Thymus (tissue), 11 donors: ENCODE results near the gene CFAP90. TPM values are rescaled to one million over a fixed set of nuclear protein-coding genes. Genes with fewer than 3 reads are reported as not detected.

ENCODE experiments used
- DNase-seq, 9 donors: peaks; one replicate each; pipeline ENCODE4 v3.0.0-alpha.2; 2013; ENCODE audit warnings: low spot score in 9 of 9, low read depth in 6 of 9, missing footprints in 1 of 9
- H3K27ac ChIP-seq, 2 donors: one replicate each; pipeline ENCODE4 v1.5.1; 2013; ENCODE audit warnings: control low read depth in 1 of 2, low read depth in 1 of 2, low read length in 1 of 2, mild to moderate bottlenecking in 1 of 2, moderate library complexity in 1 of 2
- H3K27me3 ChIP-seq, 2 donors: one replicate each; pipeline ENCODE4 v1.5.1; 2013; ENCODE audit warnings: low read length in 1 of 2; ENCODE audit not compliant: control insufficient read depth in 2 of 2, insufficient read depth in 1 of 2
- H3K36me3 ChIP-seq, 2 donors: one replicate each; pipeline ENCODE4 v1.5.1; 2013; ENCODE audit warnings: low read length in 1 of 2, mild to moderate bottlenecking in 1 of 2, moderate library complexity in 1 of 2; ENCODE audit not compliant: control insufficient read depth in 2 of 2, insufficient read depth in 2 of 2
- H3K4me1 ChIP-seq, 2 donors: one replicate each; pipeline ENCODE4 v1.5.1; 2013; ENCODE audit warnings: low read length in 2 of 2; ENCODE audit not compliant: control insufficient read depth in 2 of 2, insufficient read depth in 2 of 2
- H3K4me3 ChIP-seq, 2 donors: one replicate each; pipeline ENCODE4 v1.5.1; 2013; ENCODE audit warnings: low read length in 2 of 2, control low read depth in 1 of 2, mild to moderate bottlenecking in 1 of 2
- H3K9me3 ChIP-seq, 2 donors: one replicate each; pipeline ENCODE4 v1.5.1; 2013; ENCODE audit warnings: low read length in 1 of 2, mild to moderate bottlenecking in 1 of 2; ENCODE audit not compliant: control insufficient read depth in 2 of 2, insufficient read depth in 1 of 2
- WGBS: extraction: QIAGEN DNeasy Blood & Tissue Kit; methylation state at CpG from one replicate; pipeline ENCODE4 v1.1.7; 2013; 5-methylcytosine and 5-hydroxymethylcytosine counted together
- polyA plus RNA-seq: library from polyadenylated mRNA; stranded (reverse); fragments of 200-250 nt; gene quantifications from one replicate; pipeline ENCODE4 v1.2.3, GENCODE V29; 2013
- total RNA-seq: library from RNA; stranded (reverse); fragments of 120-200 nt; gene quantifications from one replicate; pipeline ENCODE4 v1.2.4, GENCODE V29; 2013
- donor health status: healthy.

The CFAP90 gene
- total and polyA plus RNA-seq, 2 donors, result 0.76 to 1.2 TPM

GRCh38 chr5:7881816-7882215, 30.9 kb upstream of the CFAP90 start:
- Histone ChIP-seq H3K36me3 (peaks cover 43 to 59% of the 10 kb centered on the region in 2 donors), H3K9me3 (no peaks in the 10 kb centered on the region), H3K4me3 (no peak overlapping the region), H3K27ac (no peak overlapping the region), H3K4me1 (no peaks in the 10 kb centered on the region), H3K27me3 (no peaks in the 10 kb centered on the region)
- 95% methylated on average over 2 of the region's 2 CpGs for WGBS
- DNase-seq, result no peak

- no peak overlapping the region for H3K27ac ChIP-seq
- no peaks in the 10 kb centered on the region for H3K27me3 ChIP-seq
- peaks cover 46 to 65% of the 10 kb centered on the region in 2 donors for H3K36me3 ChIP-seq
- H3K4me3 ChIP-seq, result no peak overlapping the region
- DNase-seq, result no peak
- H3K4me1 ChIP-seq, result no peaks in the 10 kb centered on the region
- WGBS, result 98% methylated on average over 4 of the region's 4 CpGs
- H3K9me3 ChIP-seq, result no peaks in the 10 kb centered on the region
Observed at GRCh38 chr5:7881091-7881490, 30.2 kb upstream of the CFAP90 start.

GRCh38 chr5:7878381-7878873, 27.5 kb upstream of the CFAP90 start:
- Histone ChIP-seq H3K27ac (no peak overlapping the region), H3K36me3 (peaks cover 33 to 59% of the 10 kb centered on the region in 2 donors), H3K4me1 (no peaks in the 10 kb centered on the region), H3K27me3 (no peaks in the 10 kb centered on the region), H3K9me3 (no peaks in the 10 kb centered on the region), H3K4me3 (no peak overlapping the region)
- no peak for DNase-seq

- no peaks in the 10 kb centered on the region for H3K9me3 ChIP-seq
- peaks cover 28 to 58% of the 10 kb centered on the region in 2 donors for H3K36me3 ChIP-seq
- 96% methylated on average over 9 of the region's 9 CpGs for WGBS
- H3K27me3 ChIP-seq, result no peaks in the 10 kb centered on the region
- no peak overlapping the region for H3K4me3 ChIP-seq
- DNase-seq, result no peak
- H3K4me1 ChIP-seq, result no peaks in the 10 kb centered on the region
- H3K27ac ChIP-seq, result no peak overlapping the region
Observed at GRCh38 chr5:7877851-7878250, 26.9 kb upstream of the CFAP90 start.

DNA sequence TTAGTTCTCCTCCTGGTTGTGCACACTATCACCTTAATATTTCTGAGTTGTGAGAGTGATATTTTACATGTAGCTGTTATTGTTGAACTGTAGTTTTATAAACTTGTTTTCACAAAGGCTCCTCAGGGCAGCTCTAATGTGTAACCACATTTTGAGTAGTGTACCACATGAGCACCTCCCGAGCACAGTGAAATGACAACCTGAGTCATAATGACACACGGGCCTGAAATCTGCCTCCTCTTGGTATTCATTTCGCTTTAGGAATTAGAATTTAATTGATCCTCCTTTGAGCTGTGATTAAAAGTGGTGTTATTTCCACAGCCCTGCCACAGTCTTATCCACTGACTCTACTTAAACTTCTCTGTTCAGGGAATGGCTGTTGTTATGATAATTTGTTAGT, 25.9 kb upstream of the CFAP90 start:
- no peak for DNase-seq
- H3K4me1 ChIP-seq, result no peaks in the 10 kb centered on the region
- H3K27me3 ChIP-seq, result no peaks in the 10 kb centered on the region
- H3K4me3 ChIP-seq, result no peak overlapping the region
- H3K36me3 ChIP-seq, result peaks cover 28 to 59% of the 10 kb centered on the region in 2 donors
- H3K27ac ChIP-seq, result no peak overlapping the region
- no peaks in the 10 kb centered on the region for H3K9me3 ChIP-seq
- WGBS, result 96% methylated on average over 3 of the region's 3 CpGs

GRCh38 chr5:7875151-7875550, 24.2 kb upstream of the CFAP90 start:
- Histone ChIP-seq H3K36me3 (peaks cover 20 to 54% of the 10 kb centered on the region in 2 donors), H3K4me1 (peaks cover 0 to 3% of the 10 kb centered on the region in 2 donors), H3K9me3 (no peaks in the 10 kb centered on the region), H3K4me3 (no peak overlapping the region), H3K27me3 (no peaks in the 10 kb centered on the region), H3K27ac (no peak overlapping the region)
- 98% methylated on average over 4 of the region's 4 CpGs for WGBS
- no peak for DNase-seq

GRCh38 chr5:7874639-7875038, 23.7 kb upstream of the CFAP90 start:
- Histone ChIP-seq H3K27ac (no peak overlapping the region), H3K4me1 (peaks cover 2 to 6% of the 10 kb centered on the region in 2 donors), H3K36me3 (peaks cover 20 to 50% of the 10 kb centered on the region in 2 donors), H3K4me3 (no peak overlapping the region), H3K9me3 (no peaks in the 10 kb centered on the region), H3K27me3 (no peaks in the 10 kb centered on the region)
- no peak for DNase-seq
- over 99% methylated on average over 2 of the region's 2 CpGs for WGBS

- DNase-seq, result no peak
- Histone ChIP-seq H3K4me3 (no peak overlapping the region), H3K9me3 (no peaks in the 10 kb centered on the region), H3K36me3 (peaks cover 15 to 43% of the 10 kb centered on the region in 2 donors), H3K4me1 (peaks cover 3 to 8% of the 10 kb centered on the region in 2 donors), H3K27me3 (no peaks in the 10 kb centered on the region), H3K27ac (no peak overlapping the region)
- 89% methylated on average over 9 of the region's 9 CpGs for WGBS
Observed at GRCh38 chr5:7873216-7873615, 22.3 kb upstream of the CFAP90 start.

- H3K4me1 ChIP-seq, result peaks cover 3 to 10% of the 10 kb centered on the region in 2 donors
- no peaks in the 10 kb centered on the region for H3K27me3 ChIP-seq
- no peak for DNase-seq
- no peak overlapping the region for H3K27ac ChIP-seq
- H3K4me3 ChIP-seq, result no peak overlapping the region
- H3K36me3 ChIP-seq, result peaks cover 9 to 37% of the 10 kb centered on the region in 2 donors
- 96% methylated on average over 4 of the region's 4 CpGs for WGBS
- H3K9me3 ChIP-seq, result no peaks in the 10 kb centered on the region
Observed at GRCh38 chr5:7872517-7873130, 21.7 kb upstream of the CFAP90 start.
